ENCODE results near the gene NXN.
"Not testable (repeated sequence)": the region's sequence is repeated elsewhere in the genome, so short reads cannot be mapped to it uniquely, and the experiment has no call there.

Gene NXN

GRCh38 chr17:869567-870525 is 109.7 kb downstream of the NXN start:
- ATAC-seq (replicated peaks) (no peak), DNase-seq (no peak)
- H3K27me3 Mint-ChIP-seq = peaks cover 41 to 71% of the 10 kb centered on the region in 2 donors
- H3K4me3 Mint-ChIP-seq = no peak overlapping the region
- no peaks in the 10 kb centered on the region for H3K4me1 Mint-ChIP-seq (ENCODE audit: low read depth in 2 of 2)
- H3K9me3 Mint-ChIP-seq = no peaks in the 10 kb centered on the region
- H3K27ac Mint-ChIP-seq = no peak overlapping the region
- peaks cover 3% of the 10 kb centered on the region for H3K36me3 Mint-ChIP-seq (ENCODE audit: insufficient read depth)

GRCh38 chr17:869086-869485 is 110.5 kb downstream of the NXN start:
- ATAC-seq (replicated peaks) (no peak), DNase-seq (no peak)
- Mint-ChIP-seq H3K27ac (no peak overlapping the region), H3K4me3 (no peak overlapping the region), H3K27me3 (peaks cover 46 to 72% of the 10 kb centered on the region in 2 donors), H3K9me3 (no peaks in the 10 kb centered on the region), H3K4me1 (ENCODE audit: low read depth in 2 of 2) (no peaks in the 10 kb centered on the region), H3K36me3 (ENCODE audit: insufficient read depth) (peaks cover 3% of the 10 kb centered on the region)

- Mint-ChIP-seq H3K9me3 (no peaks in the 10 kb centered on the region), H3K36me3 (ENCODE audit: insufficient read depth) (peaks cover 3% of the 10 kb centered on the region), H3K4me3 (no peak overlapping the region), H3K4me1 (ENCODE audit: low read depth in 2 of 2) (no peaks in the 10 kb centered on the region), H3K27ac (no peak overlapping the region), H3K27me3 (peaks cover 45 to 70% of the 10 kb centered on the region in 2 donors)
- ATAC-seq (replicated peaks) (no peak), DNase-seq (no peak)
Observed at GRCh38 chr17:867896-868489, 111.6 kb downstream of the NXN start.

- not testable (repeated sequence) for H3K36me3 Mint-ChIP-seq (ENCODE audit: insufficient read depth); H3K9me3 Mint-ChIP-seq; H3K27ac Mint-ChIP-seq; DNase-seq; H3K4me1 Mint-ChIP-seq (ENCODE audit: low read depth in 2 of 2); ATAC-seq (replicated peaks); H3K4me3 Mint-ChIP-seq
- H3K27me3 Mint-ChIP-seq = peaks cover 42 to 65% of the 10 kb centered on the region in 2 donors
Observed at GRCh38 chr17:867238-867637, 112.3 kb downstream of the NXN start.

- no peaks in the 10 kb centered on the region for H3K9me3 Mint-ChIP-seq
- H3K27ac Mint-ChIP-seq = no peak overlapping the region
- peaks cover 3% of the 10 kb centered on the region for H3K36me3 Mint-ChIP-seq (ENCODE audit: insufficient read depth)
- no peaks in the 10 kb centered on the region for H3K4me1 Mint-ChIP-seq (ENCODE audit: low read depth in 2 of 2)
- ATAC-seq (replicated peaks) (no peak), DNase-seq (no peak)
- H3K27me3 Mint-ChIP-seq = peaks cover 36 to 65% of the 10 kb centered on the region in 2 donors
- no peak overlapping the region for H3K4me3 Mint-ChIP-seq
Observed at GRCh38 chr17:866568-867103, 112.9 kb downstream of the NXN start.

- Mint-ChIP-seq H3K36me3 (ENCODE audit: insufficient read depth) (peaks cover 3% of the 10 kb centered on the region), H3K9me3 (no peaks in the 10 kb centered on the region), H3K27ac (no peak overlapping the region), H3K27me3 (peaks cover 28 to 61% of the 10 kb centered on the region in 2 donors), H3K4me1 (ENCODE audit: low read depth in 2 of 2) (no peaks in the 10 kb centered on the region), H3K4me3 (no peak overlapping the region)
- ATAC-seq (replicated peaks) (no peak), DNase-seq (no peak)
Observed at GRCh38 chr17:864315-864714, 115.3 kb downstream of the NXN start.

- H3K4me3 Mint-ChIP-seq = no peak overlapping the region
- H3K9me3 Mint-ChIP-seq = no peaks in the 10 kb centered on the region
- no peaks in the 10 kb centered on the region for H3K4me1 Mint-ChIP-seq (ENCODE audit: low read depth in 2 of 2)
- ATAC-seq (replicated peaks) (no peak), DNase-seq (no peak)
- no peak overlapping the region for H3K27ac Mint-ChIP-seq
- peaks cover 3% of the 10 kb centered on the region for H3K36me3 Mint-ChIP-seq (ENCODE audit: insufficient read depth)
- peaks cover 23 to 57% of the 10 kb centered on the region in 2 donors for H3K27me3 Mint-ChIP-seq
Observed at GRCh38 chr17:863880-864279, 115.7 kb downstream of the NXN start.

- Mint-ChIP-seq H3K9me3 (no peaks in the 10 kb centered on the region), H3K36me3 (ENCODE audit: insufficient read depth) (no peaks in the 10 kb centered on the region), H3K4me1 (ENCODE audit: low read depth in 2 of 2) (no peaks in the 10 kb centered on the region), H3K4me3 (no peak overlapping the region), H3K27me3 (peaks cover 11 to 45% of the 10 kb centered on the region in 2 donors), H3K27ac (no peak overlapping the region)
- no peak for DNase-seq
- no peak for ATAC-seq (replicated peaks)
Observed at GRCh38 chr17:862582-862981, 117.0 kb downstream of the NXN start.

GRCh38 chr17:861364-861763 is 118.2 kb downstream of the NXN start:
- DNase-seq (no peak), ATAC-seq (replicated peaks) (no peak)
- H3K4me3 Mint-ChIP-seq = no peak overlapping the region
- no peaks in the 10 kb centered on the region for H3K36me3 Mint-ChIP-seq (ENCODE audit: insufficient read depth)
- H3K27me3 Mint-ChIP-seq = peaks cover 11 to 55% of the 10 kb centered on the region in 2 donors
- H3K9me3 Mint-ChIP-seq = no peaks in the 10 kb centered on the region
- no peaks in the 10 kb centered on the region for H3K4me1 Mint-ChIP-seq (ENCODE audit: low read depth in 2 of 2)
- H3K27ac Mint-ChIP-seq = no peak overlapping the region

GRCh38 chr17:860805-861204 is 118.8 kb downstream of the NXN start:
- DNase-seq (no peak), ATAC-seq (replicated peaks) (no peak)
- Mint-ChIP-seq H3K9me3 (no peaks in the 10 kb centered on the region), H3K4me3 (no peak overlapping the region), H3K27me3 (peaks cover 11 to 50% of the 10 kb centered on the region in 2 donors), H3K27ac (no peak overlapping the region), H3K36me3 (ENCODE audit: insufficient read depth) (no peaks in the 10 kb centered on the region), H3K4me1 (ENCODE audit: low read depth in 2 of 2) (no peaks in the 10 kb centered on the region)

GRCh38 chr17:859824-860195 is 119.8 kb downstream of the NXN start:
- Mint-ChIP-seq H3K36me3 (ENCODE audit: insufficient read depth) (no peaks in the 10 kb centered on the region), H3K9me3 (no peaks in the 10 kb centered on the region), H3K27me3 (peaks cover 10 to 51% of the 10 kb centered on the region in 2 donors), H3K4me1 (ENCODE audit: low read depth in 2 of 2) (no peaks in the 10 kb centered on the region), H3K27ac (no peak overlapping the region), H3K4me3 (no peak overlapping the region)
- no peak for ATAC-seq (replicated peaks)
- no peak for DNase-seq

- Mint-ChIP-seq H3K36me3 (ENCODE audit: insufficient read depth) (no peaks in the 10 kb centered on the region), H3K27ac (no peak overlapping the region), H3K4me1 (ENCODE audit: low read depth in 2 of 2) (no peaks in the 10 kb centered on the region), H3K27me3 (peaks cover 5 to 46% of the 10 kb centered on the region in 2 donors), H3K4me3 (no peak overlapping the region), H3K9me3 (no peaks in the 10 kb centered on the region)
- ATAC-seq (replicated peaks) = no peak
- DNase-seq = no peak
Observed at GRCh38 chr17:859061-859823, 120.3 kb downstream of the NXN start.

- no peak for DNase-seq
- Mint-ChIP-seq H3K27ac (no peak overlapping the region), H3K4me1 (ENCODE audit: low read depth in 2 of 2) (no peaks in the 10 kb centered on the region), H3K27me3 (peaks cover 5 to 42% of the 10 kb centered on the region in 2 donors), H3K9me3 (no peaks in the 10 kb centered on the region), H3K4me3 (no peak overlapping the region), H3K36me3 (ENCODE audit: insufficient read depth) (no peaks in the 10 kb centered on the region)
- ATAC-seq (replicated peaks) = no peak
Observed at GRCh38 chr17:856149-856548, 123.4 kb downstream of the NXN start.

Data from effector memory CD8-positive, alpha-beta T cell (primary cell).